HL-60 (cell line): ENCODE data around the gene USP31.

Source experiments
- DNase-seq, 2 experiments: peaks; one replicate each; pipeline ENCODE4 v3.0.0-alpha.2; 2010 to 2020; ENCODE audit warnings: low read depth in 1 of 2, low spot score in 1 of 2
- H3K27ac ChIP-seq: fragments of 250-450 bp; sonication (Bioruptor Pico); replicated peaks from 2 replicates; pipeline ENCODE4 v1.5.1; 2020; ENCODE audit warnings: mild to moderate bottlenecking, moderate library complexity
- H3K27me3 ChIP-seq: fragments of 250-450 bp; sonication (Bioruptor Pico); 2 replicates; pipeline ENCODE4 v1.5.1; 2021; ENCODE audit warnings: mild to moderate bottlenecking, moderate library complexity; ENCODE audit not compliant: insufficient read depth, poor library complexity, severe bottlenecking
- H3K4me3 ChIP-seq: replicated peaks from 2 replicates; pipeline ENCODE4 v1.5.1; 2011; ENCODE audit warnings: mild to moderate bottlenecking, control low read depth, low read length; ENCODE audit not compliant: insufficient read depth
- GABPA ChIP-seq: IDR thresholded peaks from 2 replicates; pipeline ENCODE4 v1.6.1; 2012; ENCODE audit warnings: low read depth
- POLR2AphosphoS5 ChIP-seq: IDR thresholded peaks from 2 replicates; pipeline ENCODE4 v1.6.1; 2012; ENCODE audit warnings: low read depth
- SPI1 ChIP-seq: IDR thresholded peaks from 2 replicates; pipeline ENCODE4 v1.6.1; 2012; ENCODE audit warnings: low read depth, mild to moderate bottlenecking, borderline replicate concordance
- TF ChIP-seq, protein P1 (sequence below): IDR thresholded peaks from 2 replicates; pipeline ENCODE4 v1.6.1; 2012; ENCODE audit warnings: low read depth; ENCODE audit not compliant: insufficient replicate concordance
- TF ChIP-seq, protein P2 (sequence below): IDR thresholded peaks from one replicate; pipeline ENCODE4 v1.5.1; 2011; ENCODE audit warnings: low read length, control low read depth, inconsistent platforms; ENCODE audit not compliant: insufficient read depth

USP31 gene

GRCh38 chr16:23147666-23148065 lies 1.6 kb downstream of the USP31 start:
- TF ChIP-seq POLR2AphosphoS5 (no peak), SPI1 (no peak), GABPA (no peak)
- TF ChIP-seq, protein P1, sequence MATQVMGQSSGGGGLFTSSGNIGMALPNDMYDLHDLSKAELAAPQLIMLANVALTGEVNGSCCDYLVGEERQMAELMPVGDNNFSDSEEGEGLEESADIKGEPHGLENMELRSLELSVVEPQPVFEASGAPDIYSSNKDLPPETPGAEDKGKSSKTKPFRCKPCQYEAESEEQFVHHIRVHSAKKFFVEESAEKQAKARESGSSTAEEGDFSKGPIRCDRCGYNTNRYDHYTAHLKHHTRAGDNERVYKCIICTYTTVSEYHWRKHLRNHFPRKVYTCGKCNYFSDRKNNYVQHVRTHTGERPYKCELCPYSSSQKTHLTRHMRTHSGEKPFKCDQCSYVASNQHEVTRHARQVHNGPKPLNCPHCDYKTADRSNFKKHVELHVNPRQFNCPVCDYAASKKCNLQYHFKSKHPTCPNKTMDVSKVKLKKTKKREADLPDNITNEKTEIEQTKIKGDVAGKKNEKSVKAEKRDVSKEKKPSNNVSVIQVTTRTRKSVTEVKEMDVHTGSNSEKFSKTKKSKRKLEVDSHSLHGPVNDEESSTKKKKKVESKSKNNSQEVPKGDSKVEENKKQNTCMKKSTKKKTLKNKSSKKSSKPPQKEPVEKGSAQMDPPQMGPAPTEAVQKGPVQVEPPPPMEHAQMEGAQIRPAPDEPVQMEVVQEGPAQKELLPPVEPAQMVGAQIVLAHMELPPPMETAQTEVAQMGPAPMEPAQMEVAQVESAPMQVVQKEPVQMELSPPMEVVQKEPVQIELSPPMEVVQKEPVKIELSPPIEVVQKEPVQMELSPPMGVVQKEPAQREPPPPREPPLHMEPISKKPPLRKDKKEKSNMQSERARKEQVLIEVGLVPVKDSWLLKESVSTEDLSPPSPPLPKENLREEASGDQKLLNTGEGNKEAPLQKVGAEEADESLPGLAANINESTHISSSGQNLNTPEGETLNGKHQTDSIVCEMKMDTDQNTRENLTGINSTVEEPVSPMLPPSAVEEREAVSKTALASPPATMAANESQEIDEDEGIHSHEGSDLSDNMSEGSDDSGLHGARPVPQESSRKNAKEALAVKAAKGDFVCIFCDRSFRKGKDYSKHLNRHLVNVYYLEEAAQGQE = no peak
- TF ChIP-seq, protein P2, sequence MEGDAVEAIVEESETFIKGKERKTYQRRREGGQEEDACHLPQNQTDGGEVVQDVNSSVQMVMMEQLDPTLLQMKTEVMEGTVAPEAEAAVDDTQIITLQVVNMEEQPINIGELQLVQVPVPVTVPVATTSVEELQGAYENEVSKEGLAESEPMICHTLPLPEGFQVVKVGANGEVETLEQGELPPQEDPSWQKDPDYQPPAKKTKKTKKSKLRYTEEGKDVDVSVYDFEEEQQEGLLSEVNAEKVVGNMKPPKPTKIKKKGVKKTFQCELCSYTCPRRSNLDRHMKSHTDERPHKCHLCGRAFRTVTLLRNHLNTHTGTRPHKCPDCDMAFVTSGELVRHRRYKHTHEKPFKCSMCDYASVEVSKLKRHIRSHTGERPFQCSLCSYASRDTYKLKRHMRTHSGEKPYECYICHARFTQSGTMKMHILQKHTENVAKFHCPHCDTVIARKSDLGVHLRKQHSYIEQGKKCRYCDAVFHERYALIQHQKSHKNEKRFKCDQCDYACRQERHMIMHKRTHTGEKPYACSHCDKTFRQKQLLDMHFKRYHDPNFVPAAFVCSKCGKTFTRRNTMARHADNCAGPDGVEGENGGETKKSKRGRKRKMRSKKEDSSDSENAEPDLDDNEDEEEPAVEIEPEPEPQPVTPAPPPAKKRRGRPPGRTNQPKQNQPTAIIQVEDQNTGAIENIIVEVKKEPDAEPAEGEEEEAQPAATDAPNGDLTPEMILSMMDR = no peak
- H3K27ac ChIP-seq = no peak overlapping the region
- peak overlapping the region; percentile 84 for H3K4me3 ChIP-seq
- no peaks in the 10 kb centered on the region for H3K27me3 ChIP-seq
- DNase-seq = no peak

DNA sequence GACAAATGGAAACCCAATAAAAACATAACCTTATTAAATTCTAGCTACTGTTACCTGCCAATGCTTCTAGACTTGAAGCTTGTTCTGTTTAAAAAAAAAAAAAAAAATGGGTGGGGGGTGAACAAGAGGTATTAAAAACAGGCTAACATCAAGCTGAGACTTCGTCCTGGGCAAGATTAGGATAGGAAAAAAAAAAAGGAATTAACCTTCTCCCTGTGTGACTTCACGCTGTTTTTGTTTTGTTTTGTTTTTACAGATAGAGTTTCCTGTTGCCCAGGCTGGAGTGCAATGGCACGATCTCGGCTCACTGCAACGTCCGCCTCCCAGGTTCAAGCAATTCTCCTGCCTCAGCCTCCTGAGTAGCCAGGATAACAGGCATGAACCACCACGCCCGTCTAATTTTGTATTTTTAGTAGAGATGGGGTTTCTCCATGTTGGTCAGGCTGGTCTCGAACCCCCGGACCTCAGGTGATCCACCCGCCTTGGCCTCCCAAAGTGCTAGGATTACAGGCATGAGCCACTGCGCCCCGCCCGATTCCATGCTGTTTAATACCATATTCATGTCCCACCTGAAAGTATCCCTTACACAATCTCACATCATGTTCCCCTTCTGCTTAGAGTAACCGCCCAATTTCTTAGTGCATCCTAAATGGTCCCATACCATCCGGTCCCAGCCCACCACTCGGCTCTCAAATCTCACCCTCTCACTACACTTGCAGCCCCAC lies 2.2 kb downstream of the USP31 start:
- Histone ChIP-seq H3K4me3 (no peak overlapping the region), H3K27me3 (no peaks in the 10 kb centered on the region), H3K27ac (no peak overlapping the region)
- no peak for DNase-seq
- no peak for TF ChIP-seq GABPA
- TF ChIP-seq SPI1 = no peak
- TF ChIP-seq, protein P1 = no peak
- TF ChIP-seq POLR2AphosphoS5 = no peak
- TF ChIP-seq, protein P2 = no peak

DNA sequence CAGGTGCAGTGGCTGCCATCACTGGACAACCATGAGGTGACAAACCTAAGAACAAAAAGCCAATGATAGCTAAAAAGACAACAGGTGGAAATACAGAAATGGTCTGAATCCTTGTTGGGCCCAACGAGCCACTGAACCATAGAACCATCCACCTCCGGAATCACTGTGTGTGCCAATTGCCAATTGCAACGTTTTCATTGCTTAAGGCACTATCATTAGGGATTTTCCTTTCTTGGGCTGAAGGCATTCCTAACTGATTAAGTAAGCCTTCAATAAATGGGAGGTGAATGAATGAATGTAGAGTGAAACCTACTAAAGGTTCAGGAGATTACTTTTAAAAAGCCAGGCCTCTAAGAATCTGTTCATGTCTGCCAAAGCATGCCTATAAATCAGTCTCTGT lies 3.6 kb downstream of the USP31 start:
- Histone ChIP-seq H3K27me3 (no peaks in the 10 kb centered on the region), H3K27ac (no peak overlapping the region), H3K4me3 (no peak overlapping the region)
- DNase-seq = no peak
- TF ChIP-seq POLR2AphosphoS5 (no peak), SPI1 (no peak), GABPA (no peak)
- TF ChIP-seq, protein P2 = no peak
- TF ChIP-seq, protein P1 = no peak
